ENCODE data around the gene CD180.
"Not testable (repeated sequence)": the region's sequence is repeated elsewhere in the genome, so short reads cannot be mapped to it uniquely, and the experiment has no call there.

Gene CD180

GRCh38 chr5:67188274-67189078 lies 8.1 kb downstream of the CD180 start:
- DNase-seq (ENCODE audit: low read depth in 2 of 2), result no peak

- DNase-seq (ENCODE audit: low read depth in 2 of 2), result no peak
These were observed 9.4 kb downstream of the CD180 start for GRCh38 chr5:67187006-67187715.

- DNase-seq (ENCODE audit: low read depth in 2 of 2), result no peak
These were observed 12.7 kb downstream of the CD180 start for GRCh38 chr5:67183859-67184258.

GRCh38 chr5:67182301-67182790 lies 14.3 kb downstream of the CD180 start:
- DNase-seq (ENCODE audit: low read depth in 2 of 2), result no peak

- DNase-seq (ENCODE audit: low read depth in 2 of 2), result no peak
These were observed 14.9 kb downstream of the CD180 start for GRCh38 chr5:67181648-67182221.

GRCh38 chr5:67179697-67180361 lies 16.8 kb downstream of the CD180 start:
- no peak for DNase-seq (ENCODE audit: low read depth in 2 of 2)

GRCh38 chr5:67178966-67179365 lies 17.6 kb downstream of the CD180 start:
- no peak for DNase-seq (ENCODE audit: low read depth in 2 of 2)

- no peak for DNase-seq (ENCODE audit: low read depth in 2 of 2)
These were observed 18.5 kb downstream of the CD180 start for GRCh38 chr5:67178085-67178484.

GRCh38 chr5:67176936-67177335 lies 19.7 kb downstream of the CD180 start:
- no peak for DNase-seq (ENCODE audit: low read depth in 2 of 2)

GRCh38 chr5:67173959-67174358 lies 22.6 kb downstream of the CD180 start:
- DNase-seq (ENCODE audit: low read depth in 2 of 2), result no peak

- not testable (repeated sequence) for DNase-seq (ENCODE audit: low read depth in 2 of 2)
These were observed 23.2 kb downstream of the CD180 start for GRCh38 chr5:67173351-67173750.

- no peak for DNase-seq (ENCODE audit: low read depth in 2 of 2)
These were observed 25.8 kb downstream of the CD180 start for GRCh38 chr5:67170767-67171166.

GRCh38 chr5:67168069-67168468 lies 28.5 kb downstream of the CD180 start:
- DNase-seq (ENCODE audit: low read depth in 2 of 2), result no peak

GRCh38 chr5:67166460-67167285 lies 29.9 kb downstream of the CD180 start:
- peak in 1 of 2 donors; percentile 34 for DNase-seq (ENCODE audit: low read depth in 2 of 2)

- DNase-seq (ENCODE audit: low read depth in 2 of 2), result peak; percentile 43 to 59
These were observed 30.8 kb downstream of the CD180 start for GRCh38 chr5:67165526-67166459.

GRCh38 chr5:67164856-67165525 lies 31.6 kb downstream of the CD180 start:
- DNase-seq (ENCODE audit: low read depth in 2 of 2), result no peak

GRCh38 chr5:67163863-67164595 lies 32.6 kb downstream of the CD180 start:
- no peak for DNase-seq (ENCODE audit: low read depth in 2 of 2)

GRCh38 chr5:67163231-67163756 lies 33.3 kb downstream of the CD180 start:
- DNase-seq (ENCODE audit: low read depth in 2 of 2), result no peak

GRCh38 chr5:67161767-67162166 lies 34.8 kb downstream of the CD180 start:
- no peak for DNase-seq (ENCODE audit: low read depth in 2 of 2)
